ENCODE results near the gene SETD3. TPM values are rescaled to one million over a fixed set of nuclear protein-coding genes. Genes with fewer than 3 reads are reported as not detected.
A peak's percentile ranks its signal among the peaks of the same experiment; 100 is the strongest.

SETD3 gene
- total RNA-seq, 1 experiment from 2014 or later = 51.5 TPM

DNA sequence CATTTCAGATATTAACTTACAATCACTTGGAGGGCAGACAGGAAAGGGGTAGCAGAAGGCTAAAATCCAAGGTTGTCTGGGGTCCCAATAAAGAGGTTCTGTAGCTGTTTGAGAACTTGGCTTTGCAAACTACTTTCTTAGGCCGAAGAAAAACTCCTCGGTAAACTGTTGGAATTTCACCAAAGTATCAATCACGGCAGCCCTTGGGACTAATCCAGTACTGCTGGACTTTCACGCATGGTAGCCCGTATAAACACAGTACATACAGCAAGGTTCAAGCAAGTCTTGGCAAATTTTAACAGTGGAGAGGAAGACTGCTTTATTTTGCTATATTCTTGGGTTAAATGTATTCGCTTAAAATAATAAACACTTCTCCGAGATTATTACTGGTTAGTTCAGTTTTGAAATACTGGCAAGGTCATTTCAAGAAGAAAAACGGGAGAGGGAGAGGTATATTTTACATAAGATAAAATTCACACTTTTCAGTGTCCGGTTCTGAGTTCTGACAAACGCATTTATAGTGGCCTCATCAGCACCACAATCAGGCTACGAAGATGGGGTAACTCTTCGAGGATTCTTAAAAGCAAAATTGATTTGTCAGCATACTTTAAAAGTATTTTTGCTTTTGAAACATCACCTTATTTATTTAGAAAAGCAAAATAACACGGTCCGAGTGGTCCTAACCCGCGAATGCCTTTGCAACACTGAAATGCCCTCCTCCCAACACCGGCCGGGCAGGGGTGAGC is 1.3 kb downstream of the SETD3 start:
- Mint-ChIP-seq H3K4me3 (ENCODE audit: low read depth, unreplicated experiment) (peak overlapping the region; percentile 84), H3K9me3 (ENCODE audit: low read depth, unreplicated experiment) (no peaks in the 10 kb centered on the region), H3K27me3 (ENCODE audit: unreplicated experiment) (no peaks in the 10 kb centered on the region), H3K27ac (ENCODE audit: unreplicated experiment) (peak overlapping the region; percentile 31), H3K36me3 (ENCODE audit: insufficient read depth, unreplicated experiment) (peaks cover 30% of the 10 kb centered on the region), H3K4me1 (ENCODE audit: low read depth, unreplicated experiment) (peaks cover 28% of the 10 kb centered on the region)
- no TSS peak for BruUV-seq (replicated peaks)
- intact Hi-C loops (cut with micrococcal nuclease; ENCODE audit: unreplicated experiment) = no loop called here
- no peak for DNase-seq
- TF ChIP-seq, protein P1, sequence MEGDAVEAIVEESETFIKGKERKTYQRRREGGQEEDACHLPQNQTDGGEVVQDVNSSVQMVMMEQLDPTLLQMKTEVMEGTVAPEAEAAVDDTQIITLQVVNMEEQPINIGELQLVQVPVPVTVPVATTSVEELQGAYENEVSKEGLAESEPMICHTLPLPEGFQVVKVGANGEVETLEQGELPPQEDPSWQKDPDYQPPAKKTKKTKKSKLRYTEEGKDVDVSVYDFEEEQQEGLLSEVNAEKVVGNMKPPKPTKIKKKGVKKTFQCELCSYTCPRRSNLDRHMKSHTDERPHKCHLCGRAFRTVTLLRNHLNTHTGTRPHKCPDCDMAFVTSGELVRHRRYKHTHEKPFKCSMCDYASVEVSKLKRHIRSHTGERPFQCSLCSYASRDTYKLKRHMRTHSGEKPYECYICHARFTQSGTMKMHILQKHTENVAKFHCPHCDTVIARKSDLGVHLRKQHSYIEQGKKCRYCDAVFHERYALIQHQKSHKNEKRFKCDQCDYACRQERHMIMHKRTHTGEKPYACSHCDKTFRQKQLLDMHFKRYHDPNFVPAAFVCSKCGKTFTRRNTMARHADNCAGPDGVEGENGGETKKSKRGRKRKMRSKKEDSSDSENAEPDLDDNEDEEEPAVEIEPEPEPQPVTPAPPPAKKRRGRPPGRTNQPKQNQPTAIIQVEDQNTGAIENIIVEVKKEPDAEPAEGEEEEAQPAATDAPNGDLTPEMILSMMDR (IDR thresholded peaks at IDR 0.05; ENCODE audit: unreplicated experiment) = no peak
- CTCF ChIA-PET = no interaction called here

DNA sequence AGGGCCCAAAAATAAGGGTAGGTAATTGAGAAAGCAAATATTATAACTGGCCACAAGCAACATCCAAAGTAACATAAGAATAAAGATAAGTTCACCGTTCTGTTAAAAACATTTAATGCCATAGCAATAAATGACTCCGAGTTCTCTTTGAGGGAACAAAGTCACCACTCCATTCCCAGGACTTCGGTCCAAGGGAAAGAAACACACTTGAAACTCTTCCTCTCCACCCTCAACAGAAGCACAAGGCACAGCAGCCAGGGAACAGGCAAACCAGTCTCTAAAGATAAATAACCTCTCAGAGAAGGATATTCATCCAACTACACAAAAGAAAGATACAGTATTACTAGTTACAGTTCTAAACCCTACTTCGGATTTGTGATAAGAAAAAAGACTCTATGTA is 2.5 kb downstream of the SETD3 start:
- Mint-ChIP-seq H3K9me3 (ENCODE audit: low read depth, unreplicated experiment) (no peaks in the 10 kb centered on the region), H3K36me3 (ENCODE audit: insufficient read depth, unreplicated experiment) (peaks cover 30% of the 10 kb centered on the region), H3K27ac (ENCODE audit: unreplicated experiment) (no peak overlapping the region), H3K4me3 (ENCODE audit: low read depth, unreplicated experiment) (peak overlapping the region; percentile 84), H3K4me1 (ENCODE audit: low read depth, unreplicated experiment) (peaks cover 22% of the 10 kb centered on the region), H3K27me3 (ENCODE audit: unreplicated experiment) (no peaks in the 10 kb centered on the region)
- BruUV-seq (replicated peaks) = no TSS peak
- CTCF ChIA-PET = no interaction called here
- intact Hi-C loops (cut with micrococcal nuclease; ENCODE audit: unreplicated experiment) = no loop called here
- DNase-seq = no peak
- TF ChIP-seq, protein P1 (IDR thresholded peaks at IDR 0.05; ENCODE audit: unreplicated experiment) = no peak

DNA sequence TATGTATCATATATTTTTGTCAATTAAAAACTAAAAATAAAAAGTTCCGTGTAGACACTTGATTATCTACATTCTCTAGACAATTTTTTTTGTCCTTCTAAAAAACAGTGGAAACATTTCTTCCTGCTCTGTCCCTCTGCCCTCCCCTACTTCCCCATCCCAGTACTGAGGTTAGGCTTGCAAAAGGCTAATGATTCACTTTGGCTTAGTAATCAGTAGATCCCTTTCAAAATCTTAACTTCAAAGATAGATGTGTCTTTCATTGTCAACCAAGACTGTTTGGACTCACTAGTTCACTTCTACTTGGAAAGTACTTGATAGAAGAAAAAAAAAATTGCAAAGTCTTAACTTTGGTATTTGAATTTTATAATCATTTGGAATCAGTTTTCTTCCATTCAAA is 3.8 kb downstream of the SETD3 start:
- Mint-ChIP-seq H3K9me3 (ENCODE audit: low read depth, unreplicated experiment) (no peaks in the 10 kb centered on the region), H3K27me3 (ENCODE audit: unreplicated experiment) (no peaks in the 10 kb centered on the region), H3K4me1 (ENCODE audit: low read depth, unreplicated experiment) (peaks cover 15% of the 10 kb centered on the region), H3K27ac (ENCODE audit: unreplicated experiment) (no peak overlapping the region), H3K36me3 (ENCODE audit: insufficient read depth, unreplicated experiment) (peaks cover 25% of the 10 kb centered on the region), H3K4me3 (ENCODE audit: low read depth, unreplicated experiment) (no peak overlapping the region)
- CTCF ChIA-PET = no interaction called here
- TF ChIP-seq, protein P1 (IDR thresholded peaks at IDR 0.05; ENCODE audit: unreplicated experiment) = no peak
- intact Hi-C loops (cut with micrococcal nuclease; ENCODE audit: unreplicated experiment) = no loop called here
- no peak for DNase-seq
- BruUV-seq (replicated peaks) = no TSS peak

DNA sequence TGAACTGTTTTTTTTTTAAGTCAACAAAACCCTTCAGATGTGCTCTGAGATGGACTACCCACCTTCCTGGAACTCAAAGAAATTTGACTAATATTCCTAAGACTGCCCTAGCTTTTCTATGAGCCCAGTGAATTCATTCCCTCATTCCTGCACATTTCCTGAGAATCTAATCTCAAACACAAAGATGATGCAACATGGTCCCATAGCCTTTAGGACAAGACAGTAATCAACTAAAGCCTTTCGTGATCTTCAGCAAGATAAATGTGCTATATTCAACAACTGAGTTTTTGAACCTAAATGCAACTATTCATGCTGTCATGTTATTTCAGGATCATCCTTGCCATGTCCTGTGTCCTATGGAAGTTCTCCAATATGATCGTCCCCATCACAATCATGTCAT is 5.0 kb downstream of the SETD3 start:
- Mint-ChIP-seq H3K36me3 (ENCODE audit: insufficient read depth, unreplicated experiment) (peaks cover 13% of the 10 kb centered on the region), H3K4me1 (ENCODE audit: low read depth, unreplicated experiment) (peaks cover 15% of the 10 kb centered on the region), H3K27me3 (ENCODE audit: unreplicated experiment) (no peaks in the 10 kb centered on the region), H3K27ac (ENCODE audit: unreplicated experiment) (no peak overlapping the region), H3K4me3 (ENCODE audit: low read depth, unreplicated experiment) (no peak overlapping the region), H3K9me3 (ENCODE audit: low read depth, unreplicated experiment) (no peaks in the 10 kb centered on the region)
- BruUV-seq (replicated peaks) = no TSS peak
- DNase-seq = no peak
- intact Hi-C loops (cut with micrococcal nuclease; ENCODE audit: unreplicated experiment) = no loop called here
- TF ChIP-seq, protein P1 (IDR thresholded peaks at IDR 0.05; ENCODE audit: unreplicated experiment) = no peak
- CTCF ChIA-PET = no interaction called here
